ENCODE results near the gene ZFYVE9.
"Not testable (repeated sequence)": the region's sequence is repeated elsewhere in the genome, so short reads cannot be mapped to it uniquely, and the experiment has no call there.

Gene ZFYVE9

DNA sequence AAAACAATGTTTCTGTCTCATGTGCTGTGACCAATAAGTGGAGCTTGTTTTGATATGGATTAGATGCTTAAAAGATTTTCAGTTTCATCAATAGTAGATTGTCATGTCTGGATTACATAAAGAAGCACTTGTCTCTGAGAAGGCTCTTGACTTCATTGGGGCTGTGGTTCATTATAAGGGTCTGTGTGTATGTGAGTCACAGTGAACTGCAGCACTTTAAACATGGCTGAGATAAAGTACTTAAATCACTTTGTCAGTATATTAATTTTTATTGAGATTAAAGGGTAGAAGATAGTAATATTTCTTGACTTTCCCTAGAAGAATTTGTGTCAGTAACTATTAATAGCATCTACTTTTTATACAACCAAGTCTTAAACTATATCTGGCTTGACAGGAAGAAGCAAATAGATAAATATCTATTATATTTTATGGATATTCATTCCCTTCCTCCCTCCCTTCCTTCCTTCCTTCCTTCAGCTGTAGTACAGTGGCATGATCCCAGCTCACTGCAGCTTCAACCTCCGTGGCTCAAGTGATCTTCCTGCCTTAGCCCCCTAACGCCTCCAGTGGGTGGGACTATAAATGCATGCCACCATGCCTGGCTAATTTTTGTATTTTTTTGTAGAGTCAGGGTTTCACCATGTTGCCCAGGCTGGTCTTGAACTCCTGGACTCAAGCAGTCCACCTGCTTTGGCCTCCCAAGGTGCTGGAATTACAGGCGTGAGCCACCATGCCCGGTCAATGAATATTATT, 48.8 kb downstream of the ZFYVE9 start:
- no peak for DNase-seq (ENCODE audit: low read depth)

DNA sequence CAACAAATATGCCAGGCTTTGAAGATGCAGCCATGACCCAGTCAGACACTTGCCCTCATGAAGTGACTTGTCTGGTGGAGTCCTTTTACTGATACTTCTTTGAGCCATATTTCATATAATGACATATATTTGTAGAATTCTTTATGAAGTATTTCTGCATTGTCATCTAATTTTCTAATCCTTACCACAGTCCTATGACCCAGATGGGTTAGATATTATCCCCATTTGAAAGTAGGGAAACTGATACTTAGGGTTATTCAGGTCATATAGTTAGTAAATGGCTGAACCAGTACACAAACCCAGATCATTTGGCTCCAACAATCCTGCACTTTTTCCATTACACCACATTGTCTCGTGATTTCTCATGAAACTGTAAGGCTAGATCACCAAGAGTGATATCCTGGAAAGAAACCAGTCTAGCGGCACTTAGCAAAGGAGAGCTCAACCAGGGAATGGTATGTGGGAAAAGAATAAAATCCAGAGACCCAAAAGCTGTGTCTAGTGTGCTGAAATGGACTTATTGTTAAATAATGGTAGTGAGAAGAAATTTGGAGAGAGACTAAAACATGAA, 49.6 kb downstream of the ZFYVE9 start:
- no peak for DNase-seq (ENCODE audit: low read depth)

DNA sequence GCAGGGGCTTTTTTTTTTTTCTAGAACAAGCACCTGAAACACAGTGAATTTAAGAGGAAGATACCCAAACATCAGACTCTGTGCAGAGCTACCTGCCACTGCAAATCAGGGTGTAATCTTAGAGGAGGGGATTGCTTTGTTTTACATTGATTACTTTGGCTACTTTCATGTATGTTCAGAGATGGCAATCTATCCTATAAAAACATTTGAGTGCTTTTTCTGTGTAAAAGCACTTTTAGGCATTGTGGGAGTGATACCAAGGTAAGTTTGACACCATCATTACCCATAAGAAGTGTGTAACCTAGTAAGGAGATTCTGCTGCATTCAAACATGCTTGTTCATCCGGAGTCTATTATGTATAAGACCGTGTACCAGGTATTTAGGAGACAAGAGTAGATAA, 50.1 kb downstream of the ZFYVE9 start:
- no peak for DNase-seq (ENCODE audit: low read depth)

DNA sequence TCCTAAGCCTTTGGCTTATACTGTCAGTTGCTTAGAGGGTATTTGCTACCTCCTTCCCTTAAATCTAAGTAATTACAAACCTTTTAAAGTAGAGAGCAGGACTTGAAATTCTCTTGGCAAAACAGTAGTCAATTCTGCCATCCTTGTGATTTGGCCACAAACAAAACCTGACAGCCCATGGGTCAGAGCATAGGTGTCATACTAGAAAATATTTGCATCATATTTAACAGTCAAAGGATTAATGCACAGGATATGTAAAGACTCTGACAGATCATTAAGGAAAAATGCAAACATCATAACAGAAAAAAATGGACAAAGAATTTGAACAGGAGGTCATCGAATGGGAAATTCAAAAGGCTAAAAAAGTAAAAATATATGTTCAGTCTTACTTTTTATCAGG, 50.5 kb downstream of the ZFYVE9 start:
- DNase-seq (ENCODE audit: low read depth): no peak

DNA sequence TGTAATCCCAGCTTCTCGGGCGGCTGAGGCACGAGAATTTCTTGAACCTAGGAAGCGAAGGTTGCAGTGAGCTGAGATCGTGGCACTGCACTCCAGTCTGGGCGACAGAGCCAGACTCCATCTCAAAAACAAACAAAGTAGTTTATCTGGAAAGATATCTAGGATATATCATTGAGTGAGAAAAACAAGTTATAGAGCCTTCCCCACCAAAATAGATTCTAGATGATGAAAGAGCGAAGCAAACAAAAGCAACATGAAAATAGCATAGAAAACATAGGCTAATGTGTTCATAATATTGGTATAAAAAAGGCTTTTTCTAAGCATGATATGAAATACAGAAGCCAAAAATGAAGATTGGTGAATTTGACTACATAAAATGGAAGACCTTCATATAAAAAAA, 52.1 kb downstream of the ZFYVE9 start:
- no peak for DNase-seq (ENCODE audit: low read depth)

DNA sequence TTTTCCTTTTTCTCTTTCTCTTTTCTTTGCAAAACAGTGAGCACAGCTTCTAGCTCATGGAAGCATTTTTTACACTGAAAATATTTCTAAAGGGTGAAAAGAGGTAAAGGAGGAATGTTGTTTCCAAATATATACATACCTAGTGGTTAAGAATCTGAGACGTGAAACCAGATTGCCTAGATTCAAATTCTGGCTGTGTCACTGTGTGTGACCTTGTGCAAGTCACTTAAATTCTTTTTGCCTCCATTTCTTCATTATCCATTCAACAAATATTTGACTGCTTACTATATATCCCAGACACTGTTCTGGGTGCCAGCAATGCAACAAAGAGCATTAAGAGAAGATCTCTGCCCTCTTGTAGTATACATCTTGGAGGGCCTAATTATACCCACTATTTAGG, 53.3 kb downstream of the ZFYVE9 start:
- no peak for DNase-seq (ENCODE audit: low read depth)

DNA sequence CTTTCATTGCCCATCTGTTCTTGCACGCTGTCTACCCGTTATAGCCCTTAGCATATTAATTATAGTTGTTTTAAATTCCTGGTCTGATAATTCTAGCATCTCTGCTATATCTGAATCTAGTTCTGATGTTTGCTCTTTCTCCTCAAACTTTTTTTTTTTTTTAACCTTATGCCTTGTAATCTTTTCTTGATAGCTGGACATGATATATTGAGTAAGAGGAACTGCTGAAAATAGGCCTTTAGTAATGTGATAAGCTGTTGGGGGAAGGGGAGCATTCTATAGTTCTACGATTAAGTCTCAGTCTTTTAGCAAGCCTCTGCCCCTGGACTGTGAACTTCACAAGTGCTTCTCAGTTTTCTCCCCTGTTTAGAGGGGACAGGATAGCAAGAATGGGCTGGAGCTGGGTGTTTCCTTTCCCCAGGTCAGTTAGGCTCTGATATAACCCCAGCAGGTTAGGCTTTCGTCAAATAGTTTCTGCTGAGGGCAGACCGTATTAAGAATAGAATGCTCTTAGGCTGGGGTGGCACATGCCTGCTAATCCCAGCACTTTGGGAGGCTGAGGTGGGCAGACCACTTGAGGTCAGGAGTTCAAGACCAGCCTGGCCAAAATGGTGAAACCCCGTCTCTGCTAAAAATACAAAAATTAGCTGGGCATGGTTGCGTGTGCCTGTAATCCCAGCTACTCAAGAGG, 62.2 kb downstream of the ZFYVE9 start:
- DNase-seq (ENCODE audit: low read depth): no peak

DNA sequence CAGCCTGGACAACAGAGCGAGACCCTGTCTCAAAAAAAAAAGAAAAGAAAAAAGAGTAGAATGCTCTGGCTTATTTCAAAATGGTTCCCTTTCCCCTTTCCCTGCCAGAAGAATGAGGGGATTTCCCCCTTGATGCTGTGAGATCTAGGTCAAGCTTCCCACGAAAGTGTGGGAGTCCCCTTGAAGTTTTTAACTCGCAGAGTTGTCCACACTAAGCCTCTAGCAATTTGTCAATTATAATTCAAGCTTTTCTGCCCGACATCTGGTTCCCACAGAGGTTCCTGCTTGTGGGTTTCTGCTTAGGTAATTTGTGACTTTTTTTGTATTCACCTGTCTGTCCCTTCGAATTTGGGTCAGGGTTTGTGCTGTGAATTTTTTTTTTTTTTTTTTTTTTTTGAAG, 62.8 kb downstream of the ZFYVE9 start:
- DNase-seq (ENCODE audit: low read depth): no peak

DNA sequence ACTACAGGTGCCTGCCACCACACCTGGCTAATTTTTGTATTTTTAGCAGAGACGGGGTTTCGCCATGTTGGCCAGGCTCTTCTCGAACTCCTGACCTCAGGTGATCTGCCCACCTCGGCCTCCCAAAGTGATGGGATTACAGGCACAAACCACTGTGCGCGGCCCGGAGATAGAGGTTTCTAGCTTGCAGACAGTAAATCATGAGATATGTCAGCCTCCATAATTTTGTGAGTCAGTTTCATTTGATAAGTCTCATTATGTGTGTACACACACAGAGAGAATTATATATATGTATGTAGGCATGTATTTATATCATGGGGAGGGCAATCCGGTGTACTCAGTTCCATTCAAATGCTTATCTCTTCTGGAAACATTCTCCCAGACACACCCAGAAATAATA, 64.8 kb downstream of the ZFYVE9 start:
- DNase-seq (ENCODE audit: low read depth): not testable (repeated sequence)

DNA sequence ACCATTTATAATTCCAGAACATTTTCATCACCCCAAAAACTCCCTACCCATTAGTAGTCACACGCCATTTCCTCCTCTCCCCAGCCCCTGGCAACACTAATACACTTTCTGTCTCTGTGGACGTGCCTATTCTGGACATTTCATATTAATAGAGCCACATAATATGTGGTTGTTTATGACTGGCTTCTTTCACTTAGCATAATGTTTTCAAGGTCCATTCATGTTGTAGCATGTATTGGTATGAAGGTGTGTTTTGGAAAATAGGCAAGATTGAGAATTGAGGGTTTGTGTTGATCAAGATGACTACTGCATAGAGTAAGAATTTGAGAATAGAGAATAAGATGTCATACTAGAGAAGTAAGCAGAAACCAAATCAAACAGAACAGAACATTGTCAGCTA, 67.5 kb downstream of the ZFYVE9 start:
- DNase-seq (ENCODE audit: low read depth): no peak

DNA sequence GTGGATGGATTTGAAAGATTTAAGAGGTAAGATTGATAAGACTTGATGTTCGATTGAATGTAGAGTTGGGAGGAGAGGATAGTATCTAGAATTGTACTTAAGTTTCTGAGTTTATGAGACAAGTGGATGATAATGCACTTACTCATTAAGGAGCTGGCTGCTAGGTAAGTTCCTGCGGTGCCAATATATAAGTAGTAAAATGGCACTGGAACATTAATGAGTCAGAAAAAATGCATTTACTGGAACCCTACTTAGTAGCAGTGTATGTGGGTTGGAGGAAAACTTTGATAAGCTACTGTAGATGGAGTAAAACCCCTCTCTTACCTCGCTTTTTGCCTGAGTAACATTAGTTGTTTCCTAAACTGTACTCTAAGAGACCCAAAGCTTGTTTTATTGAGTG, 68.2 kb downstream of the ZFYVE9 start:
- DNase-seq (ENCODE audit: low read depth): no peak

DNA sequence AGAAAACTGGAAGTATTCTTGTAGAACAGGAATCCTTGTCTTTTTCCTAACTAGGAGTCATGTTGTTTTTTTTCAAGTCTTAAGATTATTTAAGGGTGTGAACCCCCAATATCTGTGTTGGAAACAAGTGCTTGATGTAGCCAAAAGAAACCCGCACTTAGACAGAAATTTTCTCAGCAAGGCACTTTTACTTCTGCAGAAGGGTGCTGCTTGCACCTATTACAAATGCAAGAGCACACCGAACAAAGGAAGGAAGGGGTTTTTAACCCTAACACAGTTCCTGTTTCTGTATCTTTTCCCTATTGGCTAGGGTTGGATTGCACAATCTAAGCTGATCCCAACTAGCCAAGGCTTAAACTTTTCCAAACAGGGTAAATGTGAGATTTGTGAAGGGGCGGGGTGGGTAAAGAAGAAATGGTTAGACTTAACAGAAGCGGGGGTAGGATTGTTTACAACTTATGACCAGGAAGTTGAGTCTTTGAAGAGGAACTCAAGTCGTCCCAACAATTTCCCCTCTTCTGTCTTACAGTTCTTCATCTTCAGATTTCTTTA, 75.1 kb downstream of the ZFYVE9 start:
- DNase-seq (ENCODE audit: low read depth): no peak

DNA sequence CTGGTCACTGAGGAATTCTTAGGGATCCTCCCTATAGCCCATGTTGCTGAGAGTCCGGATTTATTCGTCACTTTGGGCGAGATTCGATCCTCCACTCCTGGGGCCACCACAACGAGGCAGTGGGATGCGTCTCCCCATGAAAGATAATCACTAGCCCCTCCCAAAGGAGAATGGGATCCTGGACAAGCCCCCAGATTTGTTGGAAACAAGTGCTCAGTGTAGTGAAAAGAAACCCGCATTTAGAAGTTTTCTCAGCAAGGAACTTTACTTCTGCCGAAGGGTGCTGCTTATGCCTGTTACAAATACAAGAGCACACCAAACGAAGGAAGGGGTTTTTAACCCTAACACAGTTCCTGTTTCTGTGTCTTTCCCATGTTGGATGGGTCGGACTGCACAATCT, 83.3 kb downstream of the ZFYVE9 start:
- DNase-seq (ENCODE audit: low read depth): no peak

DNA sequence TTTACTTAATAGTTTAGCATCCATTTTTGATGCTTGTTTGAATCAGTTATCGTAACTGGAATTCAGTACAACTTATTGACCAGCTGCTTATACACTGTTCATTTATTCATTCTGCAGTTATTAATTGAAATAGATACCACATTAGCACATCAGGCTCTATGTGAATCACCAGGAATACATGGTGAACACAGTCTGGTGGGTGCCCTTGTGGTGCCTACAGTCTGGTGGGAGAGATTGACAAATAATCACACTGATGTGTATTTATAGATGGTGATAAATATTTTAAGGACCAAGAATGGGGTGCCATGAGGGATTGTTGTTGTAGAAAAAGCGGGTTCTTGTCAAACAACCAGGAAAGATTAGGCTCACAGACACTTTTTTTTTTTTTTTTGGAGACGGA, 87.6 kb downstream of the ZFYVE9 start:
- no peak for DNase-seq (ENCODE audit: low read depth)

DNA sequence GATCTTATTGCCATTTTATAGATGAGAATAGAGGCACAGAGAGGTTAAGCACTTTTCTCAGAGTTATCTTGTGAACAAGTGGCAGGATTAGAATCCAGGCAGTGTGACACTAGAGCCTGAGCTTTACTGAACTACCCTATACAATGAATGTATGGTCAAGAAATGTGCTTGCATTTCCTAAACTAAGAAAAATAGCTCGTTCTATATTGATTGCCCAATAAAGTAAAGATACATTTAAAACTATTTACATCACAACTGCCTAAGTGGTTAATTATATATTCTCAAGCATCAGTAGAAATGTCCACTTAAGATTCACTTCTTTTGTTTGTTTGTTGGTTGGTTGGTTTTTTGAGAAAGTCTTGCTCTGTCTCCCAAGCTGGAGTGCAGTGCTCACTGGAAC, 91.6 kb downstream of the ZFYVE9 start:
- no peak for DNase-seq (ENCODE audit: low read depth)

DNA sequence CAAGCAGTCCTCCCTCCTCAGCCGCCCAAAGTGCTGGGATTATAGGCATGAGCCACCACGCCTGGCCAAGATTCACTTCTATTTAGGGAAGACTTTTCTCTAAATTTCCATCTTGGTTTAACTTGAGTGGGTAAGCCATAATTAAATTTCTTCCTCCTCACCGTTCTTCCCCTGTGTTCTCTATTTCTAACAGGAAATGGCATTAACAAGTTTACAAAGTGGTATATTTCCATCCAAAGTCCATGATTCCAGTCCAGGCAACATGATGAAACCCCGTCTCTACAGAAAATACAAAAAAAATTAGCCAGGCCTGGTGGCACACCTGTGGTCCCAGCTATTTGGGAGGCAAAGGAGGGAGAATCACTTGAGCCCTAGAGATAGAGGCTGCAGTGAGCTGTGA, 92.1 kb downstream of the ZFYVE9 start:
- no peak for DNase-seq (ENCODE audit: low read depth)

DNA sequence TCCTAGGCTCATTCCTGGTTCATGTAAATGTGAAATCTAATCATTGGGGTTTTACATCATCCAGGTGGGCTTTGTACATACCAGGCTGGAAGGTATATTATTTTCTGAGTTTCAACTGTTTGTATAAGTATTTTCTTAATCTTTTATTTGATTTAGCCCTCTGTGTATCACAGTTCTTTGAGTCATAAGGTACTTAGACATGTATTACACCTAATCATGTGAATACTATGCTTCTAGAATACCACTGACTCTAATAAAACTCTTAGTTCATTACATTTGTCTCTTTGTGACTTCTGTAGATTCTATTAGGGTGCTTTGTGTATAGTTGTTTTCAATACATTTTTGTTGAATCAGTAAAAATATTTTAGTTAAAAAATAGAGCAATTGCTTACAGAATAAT, 92.8 kb downstream of the ZFYVE9 start:
- no peak for DNase-seq (ENCODE audit: low read depth)

DNA sequence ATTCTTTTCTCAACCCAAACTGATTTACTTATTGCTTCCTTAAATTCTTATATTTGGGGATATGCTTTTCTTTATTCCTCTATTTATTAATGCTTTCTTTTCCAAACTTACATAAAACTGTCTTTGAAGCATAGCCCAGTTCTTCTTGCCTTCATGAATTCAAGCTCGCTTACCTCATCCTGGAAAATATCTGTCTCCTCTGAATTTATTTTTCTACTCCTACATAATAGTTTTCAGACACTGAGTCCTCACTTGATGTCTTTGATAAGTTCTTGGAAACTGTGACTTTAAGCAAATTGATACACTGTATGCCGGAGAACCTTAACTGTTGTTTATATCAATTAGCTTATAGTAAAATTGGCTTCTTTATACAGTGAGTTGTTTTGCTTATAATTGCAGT, 93.8 kb downstream of the ZFYVE9 start:
- DNase-seq (ENCODE audit: low read depth): no peak

DNA sequence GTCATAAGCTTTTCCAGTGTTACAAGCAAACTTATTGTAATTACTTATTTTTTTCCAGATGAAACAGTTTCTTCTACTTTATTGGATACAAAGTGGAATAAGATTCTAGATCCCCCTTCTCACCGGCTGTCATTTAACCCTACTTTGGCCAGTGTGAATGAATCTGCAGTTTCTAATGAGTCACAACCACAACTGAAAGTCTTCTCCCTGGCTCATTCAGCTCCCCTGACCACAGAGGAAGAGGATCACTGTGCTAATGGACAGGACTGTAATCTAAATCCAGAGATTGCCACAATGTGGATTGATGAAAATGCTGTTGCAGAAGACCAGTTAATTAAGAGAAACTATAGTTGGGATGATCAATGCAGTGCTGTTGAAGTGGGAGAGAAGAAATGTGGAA, 95.5 kb downstream of the ZFYVE9 start:
- no peak for DNase-seq (ENCODE audit: low read depth)

DNA sequence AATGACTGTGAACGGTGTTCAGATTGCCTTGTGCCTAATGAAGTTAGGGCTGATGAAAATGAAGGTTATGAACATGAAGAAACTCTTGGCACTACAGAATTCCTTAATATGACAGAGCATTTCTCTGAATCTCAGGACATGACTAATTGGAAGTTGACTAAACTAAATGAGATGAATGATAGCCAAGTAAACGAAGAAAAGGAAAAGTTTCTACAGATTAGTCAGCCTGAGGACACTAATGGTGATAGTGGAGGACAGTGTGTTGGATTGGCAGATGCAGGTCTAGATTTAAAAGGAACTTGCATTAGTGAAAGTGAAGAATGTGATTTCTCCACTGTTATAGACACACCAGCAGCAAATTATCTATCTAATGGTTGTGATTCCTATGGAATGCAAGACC, 96.6 kb downstream of the ZFYVE9 start:
- no peak for DNase-seq (ENCODE audit: low read depth)

DNA sequence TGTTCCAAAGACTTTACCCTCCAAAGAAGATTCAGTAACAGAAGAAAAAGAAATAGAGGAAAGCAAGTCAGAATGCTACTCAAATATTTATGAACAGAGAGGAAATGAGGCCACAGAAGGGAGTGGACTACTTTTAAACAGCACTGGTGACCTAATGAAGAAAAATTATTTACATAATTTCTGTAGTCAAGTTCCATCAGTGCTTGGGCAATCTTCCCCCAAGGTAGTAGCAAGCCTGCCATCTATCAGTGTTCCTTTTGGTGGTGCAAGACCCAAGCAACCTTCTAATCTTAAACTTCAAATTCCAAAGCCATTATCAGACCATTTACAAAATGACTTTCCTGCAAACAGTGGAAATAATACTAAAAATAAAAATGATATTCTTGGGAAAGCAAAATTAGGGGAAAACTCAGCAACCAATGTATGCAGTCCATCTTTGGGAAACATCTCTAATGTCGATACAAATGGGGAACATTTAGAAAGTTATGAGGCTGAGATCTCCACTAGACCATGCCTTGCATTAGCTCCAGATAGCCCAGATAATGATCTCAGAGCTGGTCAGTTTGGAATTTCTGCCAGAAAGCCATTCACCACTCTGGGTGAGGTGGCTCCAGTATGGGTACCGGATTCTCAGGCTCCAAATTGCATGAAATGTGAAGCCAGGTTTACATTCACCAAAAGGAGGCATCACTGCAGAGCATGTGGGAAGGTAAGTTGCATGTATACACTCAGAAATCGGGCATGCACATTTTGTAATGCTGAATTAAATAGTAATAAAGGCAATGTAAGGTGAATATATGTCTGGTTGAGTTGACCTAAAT, 97.2 kb downstream of the ZFYVE9 start:
- DNase-seq (ENCODE audit: low read depth): no peak

DNA sequence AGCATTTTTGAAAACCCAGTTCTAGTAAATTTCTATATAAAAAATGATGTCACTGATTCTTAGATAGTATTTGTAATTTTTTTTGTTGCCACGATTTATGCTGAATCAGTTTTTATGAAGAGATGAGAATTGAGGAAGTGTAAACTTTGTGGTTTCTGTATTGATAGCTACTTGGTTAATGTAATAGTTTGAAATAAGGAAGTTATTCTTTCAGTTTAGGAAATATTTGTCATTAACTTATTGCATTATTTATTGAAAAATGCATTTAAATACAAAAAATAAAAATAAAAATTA, 97.8 kb downstream of the ZFYVE9 start:
- DNase-seq (ENCODE audit: low read depth): no peak
